ENCODE data around the gene NAP1L2. TPM values are rescaled to one million over a fixed set of nuclear protein-coding genes. Genes with fewer than 3 reads are reported as not detected.

NAP1L2 gene
- 65.3 TPM for total RNA-seq

GRCh38 chrX:73214426-73215094, at the start of gene NAP1L2:
NAP1L2 (minus strand) TSS chrX:73214851; CDS start chrX:73214492, 359 bp downstream.

Other genes with a start within 250 kb of the NAP1L2 start
- gene PABPC1L2B, start 211.9 kb downstream of the NAP1L2 start, total RNA-seq = 0.92 TPM
- 3.0 TPM for gene PABPC1L2A, start 135.3 kb downstream of the NAP1L2 start, total RNA-seq
- gene CDX4, start 232.2 kb upstream of the NAP1L2 start, total RNA-seq = not detected

All from diencephalon (tissue), 1 donor.